Activated CD4-positive, alpha-beta T cell treated with anti-CD3 and anti-CD28 coated beads, Interleukin-2, amount 50 U/mL, for 48 hours (primary cell): Measurements from ENCODE around the gene CLDN14.

Experiments
- DNase-seq, 2 experiments: peaks; one replicate each; pipeline ENCODE4 v3.0.0-alpha.2; 2020

The CLDN14 gene, protein sequence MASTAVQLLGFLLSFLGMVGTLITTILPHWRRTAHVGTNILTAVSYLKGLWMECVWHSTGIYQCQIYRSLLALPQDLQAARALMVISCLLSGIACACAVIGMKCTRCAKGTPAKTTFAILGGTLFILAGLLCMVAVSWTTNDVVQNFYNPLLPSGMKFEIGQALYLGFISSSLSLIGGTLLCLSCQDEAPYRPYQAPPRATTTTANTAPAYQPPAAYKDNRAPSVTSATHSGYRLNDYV

DNA sequence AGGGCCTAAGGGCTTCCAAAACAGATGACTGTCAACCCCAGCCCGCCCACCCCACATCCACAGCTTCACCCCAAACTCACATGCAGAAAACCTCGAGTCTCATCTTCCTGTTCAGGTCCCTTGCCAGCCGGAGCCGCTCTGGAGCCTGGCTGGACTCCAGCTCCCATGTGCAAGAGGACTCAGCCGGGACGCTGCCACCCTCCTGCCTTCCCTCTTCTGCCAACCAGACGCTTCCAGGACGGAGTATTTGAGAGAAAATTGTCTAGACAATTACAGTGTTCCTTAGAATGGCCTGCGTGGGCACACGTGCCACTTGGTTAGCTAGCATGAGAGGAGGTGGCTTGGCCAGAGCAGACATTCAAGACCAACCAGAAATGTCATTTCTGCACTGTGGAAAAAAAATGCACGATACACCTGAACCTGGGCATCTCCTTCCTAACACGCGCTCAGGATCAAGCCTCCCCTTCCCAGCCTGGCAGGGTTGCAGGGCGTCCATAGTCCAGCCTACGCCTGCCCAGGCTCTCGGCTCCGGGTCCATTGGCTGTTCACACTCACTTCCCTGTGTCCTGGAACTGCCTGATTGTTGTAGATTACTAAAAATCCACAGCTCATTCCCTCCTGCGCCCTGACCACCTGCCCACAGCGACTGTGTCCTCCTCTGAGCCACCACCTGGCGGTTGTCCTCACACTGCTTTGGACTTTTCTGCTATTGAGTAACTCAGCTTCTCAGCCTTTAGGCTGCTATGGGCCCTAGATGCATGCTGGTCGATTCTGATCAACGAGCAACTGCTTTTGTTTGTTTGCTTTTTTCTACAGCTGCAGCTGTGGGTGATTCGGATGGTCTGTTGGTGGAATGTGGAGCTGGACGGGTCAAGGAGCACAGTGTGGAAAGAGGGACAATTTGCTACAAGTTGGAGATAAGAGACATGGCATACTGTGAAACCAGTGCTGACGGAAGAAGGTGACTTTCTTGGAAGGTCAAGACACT lies at the start of gene CLDN14:
Gene CLDN14, minus strand, starts transcription at position 708 of the 988 bp plus-strand sequence. CDS start 18,427 bp downstream, outside the sequence.
- no peak for DNase-seq

DNA sequence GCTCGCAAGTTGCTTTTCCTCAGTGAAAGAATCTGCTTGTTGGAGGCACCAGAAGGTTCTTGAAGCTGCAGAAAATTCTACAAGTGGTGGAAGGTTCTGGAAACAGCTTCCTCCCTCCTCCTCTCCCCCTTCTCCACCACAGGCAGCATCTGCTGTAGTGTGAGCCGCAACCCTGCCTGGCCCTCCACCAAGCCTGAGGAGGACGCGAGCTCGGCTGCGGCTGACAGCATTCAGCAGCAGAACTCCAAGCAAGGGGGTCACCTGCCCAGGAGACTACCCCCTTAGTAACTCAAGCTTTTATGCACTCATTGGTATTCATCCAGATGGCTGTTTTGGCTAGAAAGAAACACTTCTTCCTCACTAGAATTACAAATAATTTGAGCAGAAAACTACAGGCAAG lies 48.8 kb upstream of the CLDN14 start:
- DNase-seq: no peak

DNA sequence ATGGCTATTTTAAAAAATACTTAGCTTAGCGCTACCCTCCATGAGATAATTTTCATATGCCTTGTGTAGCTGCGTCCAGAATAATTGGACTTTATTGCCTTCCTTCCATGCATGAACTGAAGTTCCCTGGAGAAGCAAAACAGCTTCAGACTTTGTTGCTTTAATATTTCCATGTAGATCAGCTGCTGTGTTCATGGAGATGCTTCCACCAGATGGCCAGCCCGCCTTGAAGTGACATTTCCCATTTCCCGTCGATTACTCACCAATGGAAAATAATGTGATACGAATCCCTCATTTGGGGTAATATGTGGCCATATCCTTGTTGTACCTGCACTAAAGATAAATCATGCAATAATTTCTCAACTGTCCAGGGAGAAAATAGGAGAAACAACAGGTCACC lies 47.4 kb upstream of the CLDN14 start:
- DNase-seq: no peak

DNA sequence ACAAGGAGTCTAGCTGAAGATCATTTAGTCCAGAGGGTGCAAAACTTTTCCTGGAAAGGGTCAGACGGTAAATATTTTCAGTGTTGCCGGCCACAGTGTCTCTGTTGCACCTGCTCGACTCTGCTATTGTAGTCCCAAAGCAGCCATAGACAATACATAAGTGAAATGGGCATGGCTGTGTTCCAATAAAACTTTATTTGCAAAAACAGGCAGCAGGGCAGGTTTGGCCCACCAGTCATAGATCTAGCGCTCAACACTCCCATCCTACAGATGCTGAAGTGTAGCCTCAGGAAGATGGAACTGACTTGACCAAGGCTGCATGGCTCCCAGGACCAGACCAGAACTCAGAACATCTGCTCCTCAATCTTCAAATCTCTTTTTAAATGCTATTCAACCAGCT lies 46.2 kb upstream of the CLDN14 start:
- DNase-seq: no peak

DNA sequence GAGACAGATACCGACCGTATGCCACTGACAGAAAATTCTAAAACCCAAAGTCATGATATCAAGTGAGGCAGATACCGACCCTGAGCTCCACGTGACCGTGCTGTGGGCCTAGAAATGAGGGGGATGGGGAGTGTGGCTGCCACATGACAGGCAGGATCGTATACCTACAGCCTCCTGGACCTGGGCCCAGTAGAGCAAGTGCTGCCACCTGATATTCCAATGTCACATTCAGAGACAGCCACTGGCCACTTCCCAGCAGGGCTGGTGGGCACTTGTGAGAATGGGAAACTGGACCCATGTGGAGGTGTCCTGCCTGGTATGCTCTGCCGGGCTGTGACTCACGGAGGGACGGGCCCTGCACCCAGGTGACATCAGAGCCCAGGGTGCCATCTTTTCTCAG lies 44.6 kb upstream of the CLDN14 start:
- no peak for DNase-seq

DNA sequence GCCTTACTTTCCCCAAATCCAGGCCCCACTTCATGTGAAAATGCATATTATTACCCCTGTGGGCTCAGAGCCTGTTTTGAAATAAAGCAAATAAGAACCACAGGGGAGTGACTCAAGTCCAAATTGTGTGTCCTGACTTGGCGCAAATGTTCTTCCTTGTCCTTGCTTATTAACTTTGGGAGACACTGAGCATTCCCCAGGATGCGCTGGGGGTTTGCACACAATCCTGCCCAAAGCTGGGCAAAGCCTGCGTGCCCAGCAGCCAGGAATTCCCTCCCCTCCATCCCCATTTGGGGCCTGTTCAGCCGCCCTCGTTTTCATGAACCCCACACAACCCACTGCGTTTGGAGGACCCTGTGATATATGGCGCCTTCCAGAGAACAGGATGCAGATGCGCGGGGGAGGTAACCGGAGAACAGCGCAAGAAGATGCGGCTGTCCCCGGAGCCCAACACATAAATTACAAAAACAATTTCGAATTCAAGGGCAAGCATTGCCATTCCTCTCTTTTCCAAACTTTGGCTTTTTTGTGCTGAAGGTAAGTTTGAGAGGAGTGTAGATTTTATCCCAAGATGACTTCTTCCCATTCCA lies 42.4 kb upstream of the CLDN14 start:
- no peak for DNase-seq

DNA sequence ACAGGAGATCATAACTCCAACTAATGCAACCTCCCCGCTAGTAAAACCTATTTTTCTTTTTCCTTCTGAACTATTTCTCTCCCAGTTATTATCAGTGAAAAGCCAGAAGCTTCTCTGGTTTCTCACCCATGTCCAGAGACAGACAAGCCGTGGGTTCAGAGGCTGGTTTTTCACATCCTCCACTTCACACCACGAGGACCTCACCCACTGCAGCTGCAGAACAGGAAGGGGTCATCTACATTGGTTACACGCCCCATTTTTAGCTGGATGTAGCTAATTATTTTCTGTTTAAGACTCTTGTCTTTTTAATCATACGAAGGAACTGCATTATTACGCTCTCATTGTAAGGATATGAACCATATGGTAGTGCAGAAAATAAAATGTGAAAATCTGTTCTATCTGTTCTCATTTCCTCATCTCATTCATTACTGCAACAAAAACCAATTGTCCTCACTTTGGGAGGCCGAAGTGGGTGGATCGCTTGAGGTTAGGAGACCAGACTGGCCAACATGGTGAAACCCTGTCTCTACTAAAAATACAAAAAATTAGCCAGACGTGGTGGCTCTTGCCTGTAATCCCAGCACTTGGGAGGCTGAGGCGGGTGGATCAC lies 39.1 kb upstream of the CLDN14 start:
- DNase-seq: no peak

DNA sequence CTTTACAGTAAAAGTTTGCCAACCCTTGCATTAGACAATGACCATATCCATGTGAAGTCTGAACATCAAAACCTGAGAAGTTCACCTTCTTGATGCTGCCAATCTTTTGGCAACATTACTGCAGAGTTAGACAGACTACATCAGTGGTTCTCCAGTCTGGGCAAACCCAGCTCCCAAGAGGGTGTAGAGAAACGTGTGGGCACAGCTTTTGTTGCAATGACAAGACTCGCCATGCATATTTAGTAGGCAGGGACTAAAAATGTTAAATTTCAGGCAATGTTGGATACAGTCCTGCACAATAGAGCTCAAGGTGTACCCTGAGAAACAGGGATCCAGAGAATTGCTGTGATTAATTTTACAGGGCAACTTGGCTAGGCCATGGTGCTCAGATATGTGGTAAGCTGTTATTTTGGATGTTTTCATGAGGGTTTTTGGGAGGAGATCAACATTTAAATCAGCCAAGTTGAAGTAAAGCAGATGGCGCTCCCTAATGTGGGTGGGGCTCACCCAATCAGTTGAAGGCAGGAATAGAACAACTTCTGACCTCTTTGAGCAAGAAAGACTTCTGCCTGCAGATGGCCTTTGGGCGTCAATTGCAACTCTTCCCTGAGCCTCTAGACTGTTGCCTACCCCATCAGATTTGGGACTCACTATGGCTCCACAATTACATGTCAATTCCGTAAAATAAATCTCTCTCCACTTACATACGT lies 37.6 kb upstream of the CLDN14 start:
- DNase-seq: no peak

DNA sequence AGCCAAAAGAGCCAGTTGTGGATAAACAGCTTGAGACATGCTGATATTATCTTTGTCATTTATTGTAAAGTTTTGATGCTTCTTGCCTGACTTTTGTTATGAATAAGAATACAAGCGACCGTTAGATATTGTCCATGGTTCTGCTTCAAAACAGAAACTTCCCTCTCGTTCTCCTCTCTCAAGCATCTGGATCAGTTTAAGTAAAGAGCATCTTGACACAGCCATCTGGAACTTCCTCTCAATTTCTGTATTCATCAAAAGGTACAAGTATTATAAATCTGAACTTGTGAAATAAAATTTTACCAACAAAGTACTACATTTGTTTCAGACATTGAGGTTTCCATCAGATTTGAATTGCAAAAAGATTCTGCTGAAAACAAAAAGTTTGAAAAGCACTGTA lies 36.4 kb upstream of the CLDN14 start:
- no peak for DNase-seq

DNA sequence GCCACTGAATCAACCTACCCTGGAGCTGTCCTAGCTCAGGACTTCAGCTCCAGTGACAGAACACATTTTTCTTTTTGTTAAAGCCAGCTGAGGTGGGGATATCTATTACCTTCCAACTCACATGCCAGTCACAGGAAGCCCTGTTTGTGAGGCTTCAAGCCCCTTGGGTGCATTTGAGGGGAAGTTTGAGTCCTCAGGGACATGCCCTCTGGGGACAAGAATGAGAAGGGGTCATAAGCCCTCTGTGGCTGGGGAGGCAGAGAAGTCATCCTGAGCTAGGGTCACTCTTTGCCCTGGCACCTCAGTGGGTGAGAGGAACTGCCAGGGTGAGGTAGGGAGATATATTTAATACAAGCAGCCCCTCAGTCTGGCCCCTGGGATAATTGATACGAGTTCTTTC lies 33.5 kb upstream of the CLDN14 start:
- DNase-seq: no peak

DNA sequence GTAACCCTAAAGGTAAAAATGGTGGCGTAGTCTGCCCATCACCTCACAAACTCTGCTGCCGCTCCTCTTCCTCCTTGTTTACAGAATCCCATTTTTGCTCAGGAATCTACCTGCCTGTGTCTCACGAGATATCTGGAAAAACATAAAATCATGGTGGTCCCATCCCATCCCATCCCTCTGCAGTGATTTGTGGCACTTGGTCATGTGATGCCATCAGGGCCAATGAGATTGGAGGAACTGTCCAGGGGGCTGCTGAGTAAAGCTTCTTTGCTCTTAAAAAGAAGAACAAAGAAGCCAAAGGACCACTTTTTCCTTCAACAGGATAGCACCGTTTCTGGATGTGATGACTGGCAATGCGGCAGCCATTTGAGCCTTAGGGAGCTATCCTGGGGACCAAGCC lies 33.0 kb upstream of the CLDN14 start:
- DNase-seq: no peak

DNA sequence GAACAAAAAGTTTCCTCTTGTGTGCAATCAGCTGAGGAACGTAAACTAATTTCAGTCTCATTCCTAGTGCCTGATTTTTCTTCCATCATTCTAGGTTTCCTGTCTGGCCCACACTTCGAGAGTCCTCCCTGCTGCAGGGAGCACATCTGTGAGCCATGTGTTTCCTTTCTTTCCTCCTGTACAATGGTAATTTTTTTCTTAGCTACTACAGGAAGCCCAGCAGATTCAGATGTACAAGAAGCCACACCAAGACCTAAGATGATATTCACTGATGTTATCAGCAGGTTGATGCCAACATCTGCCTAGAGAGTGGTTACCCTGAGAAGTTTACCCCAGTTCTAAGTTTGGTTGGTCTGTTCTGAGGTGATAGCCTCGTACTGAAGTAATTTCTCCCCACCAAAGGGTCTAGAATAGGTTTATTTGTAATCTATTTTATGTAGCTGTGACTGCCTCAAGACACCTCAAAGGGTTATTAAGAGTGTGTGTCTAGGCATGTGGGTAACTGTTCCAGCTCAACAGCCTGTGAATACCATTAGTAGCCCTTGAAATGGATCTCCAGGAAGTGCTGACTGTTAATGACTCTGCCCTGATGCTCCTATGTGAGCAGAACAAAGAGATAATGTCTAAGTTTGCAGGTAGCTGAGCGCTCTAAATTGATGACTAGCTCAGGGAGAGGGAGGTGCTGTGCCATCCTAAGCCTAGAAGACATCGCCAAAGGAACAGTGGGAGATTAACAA lies 31.7 kb upstream of the CLDN14 start:
- no peak for DNase-seq

DNA sequence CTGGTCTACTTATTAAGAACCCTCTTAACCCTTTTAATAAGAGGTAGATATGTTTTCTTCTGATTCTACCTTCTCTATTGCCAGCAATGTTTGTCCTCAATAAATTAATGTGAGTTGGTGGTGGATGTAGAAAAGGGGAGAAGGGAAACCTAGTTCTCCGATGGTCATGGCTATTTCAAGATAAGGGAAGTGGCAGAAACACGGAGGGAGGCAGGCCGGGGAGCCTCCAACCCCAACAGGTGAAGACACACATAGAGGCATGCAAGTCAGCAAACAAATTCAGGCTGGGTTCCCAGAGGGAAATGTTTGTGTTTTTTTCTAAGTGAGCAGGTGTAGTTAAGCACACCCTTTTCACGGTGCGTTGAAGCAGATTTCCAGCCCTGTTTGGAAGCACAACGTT lies 31.0 kb upstream of the CLDN14 start:
- DNase-seq: no peak

DNA sequence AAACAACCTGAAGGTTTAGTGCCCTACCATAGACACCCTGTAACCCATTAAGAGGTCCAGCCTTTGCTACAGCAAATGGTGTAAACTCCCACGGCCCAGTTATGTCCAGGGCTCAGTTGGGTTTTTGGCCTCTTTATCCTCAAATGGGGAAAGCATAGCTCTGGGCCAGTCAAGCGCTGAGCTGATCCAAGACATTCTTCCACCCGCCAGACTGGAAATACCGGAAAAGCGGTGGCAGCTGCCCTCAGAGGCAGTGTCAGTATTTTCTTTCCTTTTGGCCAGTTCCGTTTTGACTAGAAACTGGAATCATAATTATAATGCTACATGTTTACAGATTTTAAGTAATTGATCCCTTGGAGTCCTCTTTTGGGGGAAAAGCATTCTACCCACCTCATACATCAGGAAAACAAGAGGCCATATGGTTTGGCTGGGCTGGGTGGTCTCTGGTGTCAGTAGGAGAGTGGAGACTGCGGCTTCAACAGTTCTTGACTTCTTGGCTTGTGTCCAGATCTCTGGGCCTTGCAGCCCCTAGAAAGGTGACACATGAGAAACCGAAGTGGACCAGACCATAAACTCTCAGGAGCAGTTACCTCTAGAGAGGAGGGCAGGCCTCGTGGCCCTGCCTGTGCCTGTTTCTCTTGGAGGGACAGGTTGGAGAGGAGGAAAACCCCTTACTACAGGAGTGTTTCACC lies 30.2 kb upstream of the CLDN14 start:
- DNase-seq: no peak

DNA sequence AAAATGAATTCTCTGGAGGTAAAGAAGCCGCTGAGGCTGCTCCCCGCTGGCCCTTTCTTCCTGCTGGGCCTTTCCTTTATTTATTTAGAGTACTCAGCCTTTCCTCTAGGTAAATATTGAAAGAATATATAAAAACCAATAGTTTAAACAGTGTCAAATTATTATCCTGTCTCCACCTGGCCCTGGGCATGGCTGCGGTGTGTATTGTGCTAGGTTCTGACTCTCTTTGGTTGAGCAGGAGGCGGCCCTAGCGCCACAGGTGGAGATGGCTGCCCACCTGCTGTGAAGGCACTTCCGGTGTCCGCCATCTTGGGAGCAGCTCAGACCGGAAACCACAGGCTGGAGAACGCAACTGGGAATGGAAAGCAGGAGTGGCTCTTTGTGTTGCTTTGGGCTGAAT lies 29.0 kb upstream of the CLDN14 start:
- DNase-seq: no peak

DNA sequence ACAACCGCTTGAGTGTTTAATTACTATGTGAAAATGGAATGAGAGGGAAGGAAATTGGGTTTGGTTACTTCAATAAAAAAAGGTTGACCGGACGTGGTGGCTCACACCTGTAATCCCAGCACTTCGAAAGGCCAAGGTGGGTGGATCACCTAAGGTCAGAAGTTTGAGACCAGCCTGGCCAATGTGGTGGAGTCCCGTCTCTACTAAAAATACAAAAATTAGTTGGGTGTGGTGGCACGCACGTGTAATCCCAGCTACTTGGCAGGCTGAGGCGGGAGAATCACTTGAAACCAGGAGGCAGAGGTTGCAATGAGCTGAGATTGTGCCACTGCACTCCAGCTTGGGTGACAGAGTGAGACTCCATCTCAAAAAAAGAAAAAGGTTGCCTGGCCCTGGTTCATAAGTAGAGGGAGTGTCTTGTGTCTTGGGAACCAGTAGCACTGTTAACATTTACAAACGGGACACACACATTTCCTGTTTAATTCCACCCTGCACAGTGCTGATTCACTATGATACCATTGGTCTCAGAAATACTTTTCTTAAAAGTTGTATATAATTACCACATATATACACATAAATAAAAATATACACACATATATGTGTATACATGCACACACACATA lies 27.6 kb upstream of the CLDN14 start:
- no peak for DNase-seq

DNA sequence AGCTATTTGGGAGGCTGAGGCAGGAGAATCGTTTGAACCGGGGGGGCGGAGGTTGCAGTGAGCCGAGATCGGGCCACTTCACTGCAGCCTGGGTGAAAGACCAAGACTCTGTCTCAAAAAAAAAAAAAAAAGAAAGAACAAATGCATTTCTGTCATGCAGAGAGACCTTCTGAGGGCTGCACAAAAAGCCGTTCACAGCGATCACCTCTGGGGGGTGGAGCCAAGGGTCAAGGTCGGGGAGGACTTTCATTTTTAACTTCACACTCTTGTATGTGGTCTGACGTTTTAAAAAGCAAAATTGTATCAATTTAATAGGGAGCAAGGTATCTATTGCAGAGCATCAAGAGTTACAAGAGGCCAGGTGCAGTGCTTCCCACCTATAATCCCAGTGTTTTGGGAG lies 26.6 kb upstream of the CLDN14 start:
- DNase-seq: no peak

DNA sequence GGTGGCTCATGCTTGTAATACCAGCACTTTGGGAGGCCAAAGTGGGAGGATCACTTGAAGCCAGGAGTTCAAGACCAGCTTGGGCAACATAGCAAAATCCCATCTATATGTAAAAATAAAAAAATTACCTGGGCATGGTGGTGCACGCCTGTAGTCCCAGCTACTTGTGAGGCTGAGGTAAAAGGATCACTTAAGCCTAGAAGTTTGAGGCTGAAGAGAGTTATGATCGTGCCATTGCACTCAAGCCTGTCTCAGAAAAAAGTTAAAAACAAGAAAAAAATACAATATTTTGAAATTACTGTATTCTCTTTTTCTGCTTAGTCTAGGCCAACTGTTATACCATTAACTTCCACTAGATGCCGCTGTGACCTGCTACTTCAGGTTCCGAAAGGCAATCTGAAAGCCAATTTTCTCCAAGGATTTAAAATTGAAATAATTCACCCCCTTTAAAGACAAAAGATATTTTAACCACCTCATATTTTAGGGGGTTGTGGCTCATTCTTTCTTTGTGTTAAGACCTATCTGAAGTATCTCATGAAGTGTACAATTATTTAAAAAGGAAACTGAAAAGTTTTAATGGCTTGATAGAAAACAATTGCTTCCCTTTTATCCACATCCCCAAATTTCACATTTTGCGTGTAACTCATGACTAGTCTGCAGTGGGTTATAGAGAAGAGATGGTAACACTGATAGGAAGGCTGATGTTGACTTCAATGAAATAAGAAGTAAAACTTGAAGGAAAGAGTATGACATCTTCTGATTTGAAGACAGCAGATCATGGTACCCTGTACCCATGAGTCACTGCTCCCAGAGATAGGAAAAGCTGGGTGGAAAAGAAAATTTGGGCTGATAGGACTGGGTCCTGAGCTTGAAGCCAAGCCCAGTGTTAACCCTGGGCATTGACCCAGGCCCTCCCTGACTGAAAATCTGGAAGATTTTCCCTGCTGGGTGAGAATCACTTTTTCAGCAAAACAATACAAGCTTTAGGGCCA lies 24.4 kb upstream of the CLDN14 start:
- DNase-seq: peak; percentile 18 to 35

DNA sequence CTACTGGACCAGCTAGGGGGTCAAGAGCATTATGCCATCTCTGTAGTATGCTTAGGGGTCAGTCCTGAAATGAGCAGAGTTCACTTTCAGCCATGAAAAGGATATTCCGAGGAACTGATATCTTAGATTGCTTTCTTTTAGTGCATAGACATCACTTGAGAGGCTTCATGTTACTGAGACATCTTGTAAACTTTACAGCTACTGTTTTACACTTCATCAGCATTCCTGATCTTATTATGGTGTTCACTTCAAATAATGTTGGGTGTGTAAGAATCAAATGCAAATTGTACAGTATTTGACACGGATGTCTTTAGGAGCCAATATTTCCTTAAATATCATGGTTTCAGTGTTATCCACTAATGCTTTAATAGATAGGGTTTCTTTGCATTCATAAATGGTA lies 22.4 kb upstream of the CLDN14 start:
- DNase-seq: no peak

DNA sequence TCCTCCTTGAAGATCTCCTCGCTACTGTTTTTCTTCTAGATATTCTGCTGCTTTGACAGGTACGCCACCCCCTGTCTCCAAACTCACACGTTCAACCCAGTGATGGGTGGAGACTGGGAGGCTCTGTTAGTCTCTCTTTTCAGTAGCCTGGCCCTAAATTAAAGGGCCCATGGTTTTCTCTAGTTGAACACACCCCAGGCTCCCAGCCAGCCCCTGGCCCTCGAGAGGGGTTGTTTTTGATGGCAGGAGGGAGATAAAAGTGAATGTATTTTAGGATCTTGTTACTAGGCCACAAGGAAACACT lies 21.6 kb upstream of the CLDN14 start:
- no peak for DNase-seq
